DOHH2 (cell line): ENCODE data around the gene FAM107A.

Source experiments
- H3F3A ChIP-seq: fragments of 200-600 bp; sonication (generic), shearing (Covaris generic); 2 replicates; pipeline ENCODE4 v1.6.0; 2016; ENCODE audit warnings: antibody characterized with exemption, mild to moderate bottlenecking; ENCODE audit not compliant: control insufficient read depth, insufficient read depth
- H3K27ac ChIP-seq: fragments of 200-600 bp; sonication (generic); 2 replicates; pipeline ENCODE4 v1.5.1; 2014; ENCODE audit warnings: low read depth, mild to moderate bottlenecking, low read length, moderate library complexity
- H3K27me3 ChIP-seq: fragments of 200-600 bp; sonication (generic); 2 replicates; pipeline ENCODE4 v1.6.1; 2014; ENCODE audit warnings: mild to moderate bottlenecking, low read length, mixed read lengths; ENCODE audit not compliant: control insufficient read depth
- H3K36me3 ChIP-seq: fragments of 200-600 bp; sonication (generic); 2 replicates; pipeline ENCODE4 v1.6.1; 2014; ENCODE audit warnings: mild to moderate bottlenecking, low read length, moderate library complexity, mixed read lengths; ENCODE audit not compliant: control insufficient read depth
- H3K4me1 ChIP-seq: fragments of 200-600 bp; sonication (generic); 2 replicates; pipeline ENCODE4 v1.6.1; 2014; ENCODE audit warnings: mild to moderate bottlenecking, low read length, mixed read lengths; ENCODE audit not compliant: control insufficient read depth
- H3K4me2 ChIP-seq: fragments of 200-600 bp; sonication (generic); 2 replicates; pipeline ENCODE4 v1.6.0; 2014; ENCODE audit warnings: mild to moderate bottlenecking, low read length, moderate library complexity
- H3K4me3 ChIP-seq: fragments of 200-600 bp; sonication (generic); 2 replicates; pipeline ENCODE4 v1.5.1; 2014; ENCODE audit warnings: mild to moderate bottlenecking, low read length, mixed read lengths
- H3K79me2 ChIP-seq: fragments of 200-600 bp; sonication (generic); 2 replicates; pipeline ENCODE4 v1.6.1; 2014; ENCODE audit warnings: mild to moderate bottlenecking, low read length, mixed read lengths; ENCODE audit not compliant: control insufficient read depth
- H3K9me2 ChIP-seq: fragments of 200-600 bp; sonication (generic); replicated peaks from 2 replicates; pipeline ENCODE4 v1.6.1; 2014; ENCODE audit warnings: mild to moderate bottlenecking, low read length, mixed read lengths; ENCODE audit not compliant: control insufficient read depth
- H3K9me3 ChIP-seq: fragments of 200-600 bp; sonication (generic); 2 replicates; pipeline ENCODE4 v1.6.1; 2014; ENCODE audit warnings: antibody characterized with exemption, low read length, mixed read lengths; ENCODE audit not compliant: control insufficient read depth, insufficient read depth
- H4K20me1 ChIP-seq: fragments of 200-600 bp; sonication (generic); 2 replicates; pipeline ENCODE4 v1.6.0; 2014; ENCODE audit warnings: low read depth, mild to moderate bottlenecking, antibody characterized with exemption, low read length, moderate library complexity; ENCODE audit not compliant: control insufficient read depth, insufficient read depth
- CTCF ChIP-seq: fragments of 200-600 bp; sonication (generic); IDR thresholded peaks from one replicate; pipeline ENCODE4 v1.5.1; 2014; ENCODE audit warnings: antibody characterized with exemption, mild to moderate bottlenecking, low read depth, low read length; ENCODE audit not compliant: poor library complexity, severe bottlenecking
- EZH2phosphoT487 ChIP-seq: fragments of 200-600 bp; sonication (generic); IDR thresholded peaks from 2 replicates; pipeline ENCODE4 v1.6.1; 2017; ENCODE audit warnings: borderline replicate concordance, mild to moderate bottlenecking, antibody characterized with exemption, low read length, moderate library complexity, mixed read lengths

The FAM107A gene

DNA sequence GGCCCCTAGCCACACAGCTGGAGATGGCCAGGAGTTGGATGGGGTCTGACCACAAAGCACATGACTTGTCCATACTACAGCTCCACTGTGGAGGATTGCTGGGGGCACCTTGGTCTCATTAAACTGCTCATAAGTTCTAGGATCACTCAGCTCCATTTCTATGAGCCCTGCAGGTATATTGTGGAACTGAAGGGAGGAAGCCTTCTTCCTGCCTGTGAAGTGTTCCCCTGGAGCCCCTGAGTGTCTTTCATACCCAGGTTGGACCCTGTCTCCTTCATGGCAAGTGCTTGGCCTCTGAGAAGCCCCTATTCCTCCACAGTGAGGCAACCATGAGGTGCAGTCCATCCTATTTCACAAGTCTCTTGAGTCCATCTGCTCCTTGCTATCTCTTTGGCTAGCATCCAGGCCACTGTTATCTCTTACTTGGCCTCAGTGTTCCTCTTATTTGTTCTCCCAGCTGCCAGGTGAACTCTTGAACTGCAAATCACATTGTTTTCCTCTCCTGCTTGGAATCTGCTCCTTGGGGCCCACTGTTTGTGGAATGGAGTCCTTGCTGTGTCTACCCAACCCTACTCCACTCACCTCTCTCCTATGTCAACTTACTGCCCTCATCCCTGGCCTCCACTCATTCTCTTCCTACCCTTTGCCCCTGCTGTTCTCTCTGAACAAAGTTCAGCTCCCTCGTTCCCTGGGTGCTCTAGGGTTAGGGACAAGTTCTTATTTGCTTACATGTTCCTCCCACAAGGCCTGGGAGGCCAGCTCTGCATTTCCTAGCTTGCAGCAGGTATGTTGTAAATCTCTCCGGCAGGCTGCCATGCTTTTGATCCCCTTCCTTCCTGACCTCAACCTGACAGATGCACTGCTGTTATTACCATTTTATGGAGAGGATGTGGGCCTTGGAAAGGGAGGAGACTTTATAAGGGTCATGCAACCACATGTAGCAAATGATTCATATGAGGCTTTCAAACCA, 41.4 kb downstream of the FAM107A start:
- H3K4me2 ChIP-seq: no peak overlapping the region
- TF ChIP-seq EZH2phosphoT487: no peak
- TF ChIP-seq CTCF: no peak
- no peaks in the 10 kb centered on the region for H3K36me3 ChIP-seq
- no peaks in the 10 kb centered on the region for H3F3A ChIP-seq
- H3K9me3 ChIP-seq: no peaks in the 10 kb centered on the region
- H3K27ac ChIP-seq: no peak overlapping the region
- H3K79me2 ChIP-seq: no peaks in the 10 kb centered on the region
- H3K4me3 ChIP-seq: no peak overlapping the region
- H3K9me2 ChIP-seq: no peaks in the 10 kb centered on the region
- peaks cover 11% of the 10 kb centered on the region; the same call in 1 of the 2 replicates for H3K4me1 ChIP-seq
- no peaks in the 10 kb centered on the region for H4K20me1 ChIP-seq
- peaks cover 2% of the 10 kb centered on the region; the same call in 1 of the 2 replicates for H3K27me3 ChIP-seq

DNA sequence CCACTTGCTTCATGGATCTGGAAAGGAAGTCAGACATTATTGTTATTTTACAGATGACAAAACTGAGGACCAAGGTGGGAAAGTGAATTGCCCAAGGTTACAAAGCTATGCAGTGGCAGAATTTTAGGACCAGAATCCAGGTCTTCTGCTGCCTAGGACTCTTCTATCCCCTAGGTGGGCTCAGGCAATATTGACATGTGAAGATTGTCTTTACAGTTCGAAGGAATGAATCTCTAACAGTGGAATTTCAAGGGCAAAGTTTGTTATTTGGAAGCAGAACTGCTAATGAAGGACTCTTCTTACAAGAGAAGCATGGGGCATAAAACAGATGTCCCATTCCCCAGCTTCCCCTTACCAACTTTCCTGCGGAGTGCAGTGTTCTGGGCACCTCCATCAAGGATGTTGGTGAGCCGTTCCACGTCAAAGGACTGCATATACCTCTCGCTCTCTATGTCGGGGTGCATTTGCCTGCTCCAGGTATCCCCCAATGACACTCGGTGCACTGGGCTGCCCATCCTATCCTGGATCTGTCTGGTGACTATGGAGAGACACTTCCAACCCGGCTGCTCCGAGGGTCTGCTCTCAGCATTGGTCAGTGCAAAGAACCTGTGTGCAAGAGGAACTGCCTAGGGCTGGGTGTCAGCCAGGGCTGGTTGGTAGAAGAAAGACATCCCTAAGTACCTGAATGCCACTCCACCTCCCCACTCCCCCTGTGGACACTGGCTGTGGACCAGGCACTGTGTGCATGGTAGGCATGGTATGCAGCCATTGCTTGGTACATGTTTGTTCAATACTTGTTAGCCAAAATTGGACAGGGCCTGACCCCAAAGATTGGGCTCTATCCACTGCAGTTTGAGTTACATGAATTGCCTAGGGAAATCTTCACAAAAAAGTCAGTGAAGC, 42.3 kb downstream of the FAM107A start:
- TF ChIP-seq EZH2phosphoT487 (no peak), CTCF (no peak)
- Histone ChIP-seq H3K4me1 (peaks cover 11% of the 10 kb centered on the region; the same call in 1 of the 2 replicates), H3K36me3 (no peaks in the 10 kb centered on the region), H3K4me2 (no peak overlapping the region), H3K27me3 (peaks cover 2% of the 10 kb centered on the region; the same call in 1 of the 2 replicates), H3K79me2 (no peaks in the 10 kb centered on the region), H4K20me1 (no peaks in the 10 kb centered on the region), H3F3A (no peaks in the 10 kb centered on the region), H3K4me3 (no peak overlapping the region), H3K9me2 (no peaks in the 10 kb centered on the region), H3K9me3 (no peaks in the 10 kb centered on the region), H3K27ac (no peak overlapping the region)

GRCh38 chr3:58532794-58533220, 44.4 kb downstream of the FAM107A start:
- peak overlapping the region; percentile 10 for H3K4me2 ChIP-seq
- no peak for TF ChIP-seq EZH2phosphoT487
- peak; percentile 96 for TF ChIP-seq CTCF

More at GRCh38 chr3:58532794-58533220, 44.4 kb downstream of the FAM107A start:
- no peaks in the 10 kb centered on the region for H3K36me3 ChIP-seq
- no peaks in the 10 kb centered on the region for H3K9me2 ChIP-seq
- H3K4me1 ChIP-seq: peaks cover 11% of the 10 kb centered on the region; the same call in 1 of the 2 replicates
- no peaks in the 10 kb centered on the region for H4K20me1 ChIP-seq
- H3F3A ChIP-seq: no peaks in the 10 kb centered on the region
- no peaks in the 10 kb centered on the region for H3K79me2 ChIP-seq
- H3K27me3 ChIP-seq: no peaks in the 10 kb centered on the region
- H3K4me3 ChIP-seq: no peak overlapping the region
- H3K27ac ChIP-seq: no peak overlapping the region
- no peaks in the 10 kb centered on the region for H3K9me3 ChIP-seq
